Spinal cord (tissue), 10 donors: ENCODE data around the gene PHF2. TPM values are rescaled to one million over a fixed set of nuclear protein-coding genes. Genes with fewer than 3 reads are reported as not detected.

Experiments
- DNase-seq, 6 donors: peaks; one replicate each; pipeline versions ENCODE4 v3.0.0 to v3.0.0-alpha.2; 2013 to 2015; ENCODE audit warnings: low spot score in 6 of 6, low read depth in 4 of 6
- H3K27ac ChIP-seq: one replicate; pipeline ENCODE4 v1.5.1; 2013; ENCODE audit warnings: low read depth, low read length, control low read depth
- H3K27me3 ChIP-seq: one replicate; pipeline ENCODE4 v1.6.1; 2013; ENCODE audit warnings: low read length; ENCODE audit not compliant: control insufficient read depth, insufficient read depth
- H3K36me3 ChIP-seq: one replicate; pipeline ENCODE4 v1.6.1; 2013; ENCODE audit warnings: low read length; ENCODE audit not compliant: control insufficient read depth, insufficient read depth
- H3K4me1 ChIP-seq: one replicate; pipeline ENCODE4 v1.6.1; 2013; ENCODE audit warnings: low read length; ENCODE audit not compliant: control insufficient read depth, insufficient read depth
- H3K4me3 ChIP-seq: one replicate; pipeline ENCODE4 v1.5.1; 2013; ENCODE audit warnings: low read depth, low read length, control low read depth
- H3K9me3 ChIP-seq: one replicate; pipeline ENCODE4 v1.6.1; 2013; ENCODE audit warnings: low read length; ENCODE audit not compliant: control insufficient read depth, insufficient read depth
- WGBS: methylation state at CpG from one replicate; pipeline ENCODE4 v1.1.5; 2013; ENCODE audit warnings: missing lambda C conversion rate; ENCODE audit not compliant: insufficient coverage; 5-methylcytosine and 5-hydroxymethylcytosine counted together
- polyA plus RNA-seq, 2 donors: library from polyadenylated mRNA; unstranded; fragments of 120-200 nt; gene quantifications; one replicate each; pipeline ENCODE4 v1.2.1, GENCODE V29; 2013; ENCODE audit not compliant: insufficient read length in 2 of 2
- total RNA-seq, 2 donors: library from RNA; depleted of rRNA in 1 of 2; stranded (reverse); fragments of 120-200 nt in 1 of 2; fragments of >200 nt in 1 of 2; gene quantifications; one replicate each; pipeline versions ENCODE4 v1.2.3 to v1.2.4, GENCODE V29; 2013 to 2014
- donor health status: healthy.

The PHF2 gene
- total and polyA plus RNA-seq, 4 donors = 23.3 to 61.1 (median 43.4) TPM

- WGBS = 100% methylated on average over 7 of the region's 9 CpGs
- H3K36me3 ChIP-seq = peaks cover 31% of the 10 kb centered on the region
These were observed 33.3 kb upstream of the PHF2 start for GRCh38 chr9:93543117-93543516.

GRCh38 chr9:93546356-93546755 lies 30.0 kb upstream of the PHF2 start:
- Histone ChIP-seq H3K4me1 (no peaks in the 10 kb centered on the region), H3K36me3 (peaks cover 29% of the 10 kb centered on the region), H3K27me3 (no peaks in the 10 kb centered on the region), H3K4me3 (no peak overlapping the region), H3K9me3 (no peaks in the 10 kb centered on the region), H3K27ac (no peak overlapping the region)
- WGBS = 59% methylated on average over 9 of the region's 11 CpGs
- no peak for DNase-seq

More at GRCh38 chr9:93543117-93543516, 33.3 kb upstream of the PHF2 start:
- H3K27ac ChIP-seq = no peak overlapping the region
- DNase-seq = no peak
- H3K4me3 ChIP-seq = no peak overlapping the region
- no peaks in the 10 kb centered on the region for H3K4me1 ChIP-seq
- H3K9me3 ChIP-seq = no peaks in the 10 kb centered on the region
- no peaks in the 10 kb centered on the region for H3K27me3 ChIP-seq

- Histone ChIP-seq H3K9me3 (no peaks in the 10 kb centered on the region), H3K27me3 (no peaks in the 10 kb centered on the region), H3K4me1 (no peaks in the 10 kb centered on the region), H3K4me3 (no peak overlapping the region), H3K27ac (no peak overlapping the region), H3K36me3 (peaks cover 28% of the 10 kb centered on the region)
- no peak for DNase-seq
- WGBS = 72% methylated on average over 4 of the region's 5 CpGs
These were observed 26.8 kb upstream of the PHF2 start for GRCh38 chr9:93549611-93550010.

GRCh38 chr9:93552923-93553322 lies 23.5 kb upstream of the PHF2 start:
- Histone ChIP-seq H3K4me3 (no peak overlapping the region), H3K27me3 (no peaks in the 10 kb centered on the region), H3K36me3 (peaks cover 22% of the 10 kb centered on the region), H3K4me1 (no peaks in the 10 kb centered on the region), H3K27ac (no peak overlapping the region), H3K9me3 (no peaks in the 10 kb centered on the region)
- DNase-seq = no peak
- no CpG with 5 or more reads among the region's 1 CpG for WGBS

GRCh38 chr9:93555370-93555769 lies 21.0 kb upstream of the PHF2 start:
- Histone ChIP-seq H3K4me3 (no peak overlapping the region), H3K9me3 (no peaks in the 10 kb centered on the region), H3K4me1 (peaks cover 3% of the 10 kb centered on the region), H3K27me3 (no peaks in the 10 kb centered on the region), H3K36me3 (peaks cover 38% of the 10 kb centered on the region), H3K27ac (no peak overlapping the region)
- WGBS = 56% methylated on average over 2 of the region's 4 CpGs
- no peak for DNase-seq

- WGBS = 77% methylated on average over 11 of the region's 15 CpGs
- Histone ChIP-seq H3K36me3 (peaks cover 45% of the 10 kb centered on the region), H3K27me3 (no peaks in the 10 kb centered on the region), H3K4me3 (no peak overlapping the region), H3K27ac (no peak overlapping the region), H3K4me1 (peaks cover 3% of the 10 kb centered on the region), H3K9me3 (no peaks in the 10 kb centered on the region)
- no peak for DNase-seq
These were observed 18.8 kb upstream of the PHF2 start for GRCh38 chr9:93557366-93558137.

- Histone ChIP-seq H3K9me3 (no peaks in the 10 kb centered on the region), H3K4me1 (peaks cover 3% of the 10 kb centered on the region), H3K36me3 (peaks cover 54% of the 10 kb centered on the region), H3K4me3 (no peak overlapping the region), H3K27me3 (no peaks in the 10 kb centered on the region), H3K27ac (no peak overlapping the region)
- WGBS = 77% methylated on average over 14 of the region's 14 CpGs
- no peak for DNase-seq
These were observed 17.9 kb upstream of the PHF2 start for GRCh38 chr9:93558503-93558902.

- DNase-seq = no peak
- Histone ChIP-seq H3K9me3 (no peaks in the 10 kb centered on the region), H3K27me3 (no peaks in the 10 kb centered on the region), H3K4me3 (no peak overlapping the region), H3K27ac (no peak overlapping the region), H3K4me1 (peaks cover 3% of the 10 kb centered on the region), H3K36me3 (peaks cover 50% of the 10 kb centered on the region)
- WGBS = no CpG with 5 or more reads among the region's 5 CpGs
These were observed 15.4 kb upstream of the PHF2 start for GRCh38 chr9:93560991-93561390.

- Histone ChIP-seq H3K4me3 (no peak overlapping the region), H3K4me1 (peaks cover 8% of the 10 kb centered on the region), H3K27me3 (no peaks in the 10 kb centered on the region), H3K27ac (no peak overlapping the region), H3K9me3 (no peaks in the 10 kb centered on the region), H3K36me3 (peaks cover 46% of the 10 kb centered on the region)
- no peak for DNase-seq
- WGBS = 94% methylated on average over 2 of the region's 2 CpGs
These were observed 14.2 kb upstream of the PHF2 start for GRCh38 chr9:93562157-93562556.

- peaks cover 21% of the 10 kb centered on the region for H3K36me3 ChIP-seq
- H3K4me3 ChIP-seq = no peak overlapping the region
- no peak overlapping the region for H3K27ac ChIP-seq
- H3K4me1 ChIP-seq = peaks cover 12% of the 10 kb centered on the region
- H3K9me3 ChIP-seq = no peaks in the 10 kb centered on the region
- DNase-seq = no peak
- no peaks in the 10 kb centered on the region for H3K27me3 ChIP-seq
- no CpG with 5 or more reads among the region's 4 CpGs for WGBS
These were observed 11.3 kb upstream of the PHF2 start for GRCh38 chr9:93565089-93565488.
